Measurements from ENCODE around the gene ZDHHC20. TPM values are rescaled to one million over a fixed set of nuclear protein-coding genes. Genes with fewer than 3 reads are reported as not detected.

ZDHHC20 gene
- polyA plus RNA-seq, 1 of the 3 experiments (the other 2 are of a cell fraction), result 8.7 TPM

DNA sequence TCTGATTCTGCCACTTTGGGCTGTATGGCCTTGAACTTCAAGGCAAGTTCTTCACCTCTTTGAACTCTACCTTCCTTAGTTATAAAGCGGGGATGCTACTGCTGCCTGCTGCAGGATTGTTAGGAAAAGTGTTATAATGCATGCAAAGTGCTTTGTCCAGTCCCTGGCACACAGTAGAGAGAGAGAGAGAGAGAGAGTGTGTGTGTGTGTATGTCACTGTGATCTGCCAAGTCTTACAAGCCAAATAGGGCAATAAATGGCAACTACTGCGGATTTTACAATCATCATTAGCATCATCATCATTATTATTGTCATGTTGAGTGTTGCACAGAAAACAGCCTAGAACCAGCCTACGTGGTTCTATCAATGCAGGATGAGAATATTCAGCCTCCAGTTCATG is 136.1 kb downstream of the ZDHHC20 start:
- Histone ChIP-seq H3F3A (replicated peaks; ENCODE audit: insufficient read depth) (no peaks in the 10 kb centered on the region), H2AFZ (ENCODE audit: low read depth) (no peak overlapping the region), H3K79me2 (ENCODE audit: insufficient read depth) (no peaks in the 10 kb centered on the region), H3K27ac (ENCODE audit: low read depth in 2 of 2, low read length in 1 of 2) (no peak overlapping the region), H4K20me1 (ENCODE audit: insufficient read depth) (no peaks in the 10 kb centered on the region), H3K9ac (no peak overlapping the region), H3K4me2 (no peak overlapping the region), H3K4me3 (ENCODE audit: low read depth in 2 of 2, low read length in 1 of 2) (no peak overlapping the region), H3K4me1 (ENCODE audit: control insufficient read depth in 1 of 2, insufficient read depth in 2 of 2, low read depth in 1 of 2, low read length in 1 of 2) (peaks cover 0 to 6% of the 10 kb centered on the region in 2 experiments; a peak in 1 of 4 replicates), H3K36me3 (replicated peaks in 1 of 2; ENCODE audit: control insufficient read depth in 1 of 2, insufficient read depth in 2 of 2, low read length in 1 of 2) (no peaks in the 10 kb centered on the region), H3K9me3 (no peaks in the 10 kb centered on the region), H3K9me2 (no peaks in the 10 kb centered on the region), H3K27me3 (ENCODE audit: insufficient read depth) (no peaks in the 10 kb centered on the region)
- WGBS (ENCODE audit: low lambda C conversion rate), result 45% methylated on average over 3 of the region's 3 CpGs
- POLR2A ChIA-PET, result no interaction called here
- TF ChIP-seq, protein P1, sequence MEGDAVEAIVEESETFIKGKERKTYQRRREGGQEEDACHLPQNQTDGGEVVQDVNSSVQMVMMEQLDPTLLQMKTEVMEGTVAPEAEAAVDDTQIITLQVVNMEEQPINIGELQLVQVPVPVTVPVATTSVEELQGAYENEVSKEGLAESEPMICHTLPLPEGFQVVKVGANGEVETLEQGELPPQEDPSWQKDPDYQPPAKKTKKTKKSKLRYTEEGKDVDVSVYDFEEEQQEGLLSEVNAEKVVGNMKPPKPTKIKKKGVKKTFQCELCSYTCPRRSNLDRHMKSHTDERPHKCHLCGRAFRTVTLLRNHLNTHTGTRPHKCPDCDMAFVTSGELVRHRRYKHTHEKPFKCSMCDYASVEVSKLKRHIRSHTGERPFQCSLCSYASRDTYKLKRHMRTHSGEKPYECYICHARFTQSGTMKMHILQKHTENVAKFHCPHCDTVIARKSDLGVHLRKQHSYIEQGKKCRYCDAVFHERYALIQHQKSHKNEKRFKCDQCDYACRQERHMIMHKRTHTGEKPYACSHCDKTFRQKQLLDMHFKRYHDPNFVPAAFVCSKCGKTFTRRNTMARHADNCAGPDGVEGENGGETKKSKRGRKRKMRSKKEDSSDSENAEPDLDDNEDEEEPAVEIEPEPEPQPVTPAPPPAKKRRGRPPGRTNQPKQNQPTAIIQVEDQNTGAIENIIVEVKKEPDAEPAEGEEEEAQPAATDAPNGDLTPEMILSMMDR (IDR thresholded peaks at IDR 0.05), result no peak
- TF ChIP-seq PBX3 (IDR thresholded peaks at IDR 0.05), result no peak
- TF ChIP-seq, protein P2, sequence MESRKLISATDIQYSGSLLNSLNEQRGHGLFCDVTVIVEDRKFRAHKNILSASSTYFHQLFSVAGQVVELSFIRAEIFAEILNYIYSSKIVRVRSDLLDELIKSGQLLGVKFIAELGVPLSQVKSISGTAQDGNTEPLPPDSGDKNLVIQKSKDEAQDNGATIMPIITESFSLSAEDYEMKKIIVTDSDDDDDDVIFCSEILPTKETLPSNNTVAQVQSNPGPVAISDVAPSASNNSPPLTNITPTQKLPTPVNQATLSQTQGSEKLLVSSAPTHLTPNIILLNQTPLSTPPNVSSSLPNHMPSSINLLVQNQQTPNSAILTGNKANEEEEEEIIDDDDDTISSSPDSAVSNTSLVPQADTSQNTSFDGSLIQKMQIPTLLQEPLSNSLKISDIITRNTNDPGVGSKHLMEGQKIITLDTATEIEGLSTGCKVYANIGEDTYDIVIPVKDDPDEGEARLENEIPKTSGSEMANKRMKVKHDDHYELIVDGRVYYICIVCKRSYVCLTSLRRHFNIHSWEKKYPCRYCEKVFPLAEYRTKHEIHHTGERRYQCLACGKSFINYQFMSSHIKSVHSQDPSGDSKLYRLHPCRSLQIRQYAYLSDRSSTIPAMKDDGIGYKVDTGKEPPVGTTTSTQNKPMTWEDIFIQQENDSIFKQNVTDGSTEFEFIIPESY (IDR thresholded peaks at IDR 0.05; ENCODE audit: borderline replicate concordance, low read depth), result no peak
- TF ChIP-seq RFX5 (IDR thresholded peaks at IDR 0.05; ENCODE audit: low read length), result no peak
- TF ChIP-seq YY1 (IDR thresholded peaks at IDR 0.05; ENCODE audit: low read depth), result no peak
- CTCF ChIA-PET, result no interaction called here
- no peak for DNase-seq

Small RNA genes within 50 kb of the gene (small RNA-seq; reads per million reads assigned to genes)
- 0 to 4.5 (median 0) reads per million in 7 experiments for gene RNA5SP25

Other genes with a start within 250 kb of the ZDHHC20 start
- gene MICU2, start 144.9 kb upstream of the ZDHHC20 start, polyA plus RNA-seq (2012; rRNA removed), result 46.4 and 56.0 TPM in 2 replicates
- not detected in 2 replicates for gene FGF9, start 211.8 kb upstream of the ZDHHC20 start, polyA plus RNA-seq (2012; rRNA removed)